KMS-11 (cell line): ENCODE results near the gene PHOSPHO2.

ENCODE experiments used
- H2AFZ ChIP-seq: fragments of 200-600 bp; sonication (generic); 2 replicates; pipeline ENCODE4 v1.6.1; 2016; ENCODE audit warnings: antibody characterized with exemption, mixed run types, low read depth
- H3K27ac ChIP-seq: fragments of 200-600 bp; sonication (generic); 2 replicates; pipeline ENCODE4 v1.6.1; 2016; ENCODE audit warnings: mild to moderate bottlenecking, mixed run types
- H3K27me3 ChIP-seq: fragments of 200-600 bp; sonication (generic); 2 replicates; pipeline ENCODE4 v1.6.1; 2017; ENCODE audit warnings: mild to moderate bottlenecking, low read depth, mixed run types, moderate library complexity; ENCODE audit not compliant: insufficient read depth
- H3K36me3 ChIP-seq: fragments of 200-600 bp; sonication (generic); 2 replicates; pipeline ENCODE4 v1.6.1; 2017; ENCODE audit warnings: mild to moderate bottlenecking, mixed run types; ENCODE audit not compliant: insufficient read depth
- H3K4me1 ChIP-seq: fragments of 200-600 bp; sonication (generic); 2 replicates; pipeline ENCODE4 v1.6.1; 2016; ENCODE audit warnings: mild to moderate bottlenecking, low read depth, mixed run types; ENCODE audit not compliant: poor library complexity, severe bottlenecking
- H3K4me2 ChIP-seq: fragments of 200-600 bp; sonication (generic); 2 replicates; pipeline ENCODE4 v1.7.0; 2016; ENCODE audit warnings: mild to moderate bottlenecking, mixed run types
- H3K4me3 ChIP-seq: fragments of 200-600 bp; sonication (generic); IDR thresholded peaks from 2 replicates; pipeline ENCODE4 v1.6.1; 2017; ENCODE audit warnings: low read depth, low read length, mixed read lengths; ENCODE audit not compliant: insufficient read depth
- H3K79me2 ChIP-seq: fragments of 200-600 bp; sonication (generic); 2 replicates; pipeline ENCODE4 v1.6.1; 2016; ENCODE audit warnings: low read depth, mixed run types; ENCODE audit not compliant: insufficient read depth
- H3K9ac ChIP-seq: fragments of 200-600 bp; sonication (generic); 2 replicates; pipeline ENCODE4 v1.6.1; 2016; ENCODE audit warnings: mild to moderate bottlenecking, mixed run types
- H4K20me1 ChIP-seq: fragments of 200-600 bp; sonication (generic); 2 replicates; pipeline ENCODE4 v1.6.1; 2016; ENCODE audit warnings: mild to moderate bottlenecking, mixed run types; ENCODE audit not compliant: insufficient read depth
- CTCF ChIP-seq: fragments of 200-600 bp; sonication (generic); conservative IDR thresholded peaks from 2 replicates; pipeline ENCODE4 v1.6.1; 2017; ENCODE audit warnings: low read depth, mild to moderate bottlenecking, antibody characterized with exemption, low read length, moderate library complexity, mixed read lengths

The PHOSPHO2 gene

DNA sequence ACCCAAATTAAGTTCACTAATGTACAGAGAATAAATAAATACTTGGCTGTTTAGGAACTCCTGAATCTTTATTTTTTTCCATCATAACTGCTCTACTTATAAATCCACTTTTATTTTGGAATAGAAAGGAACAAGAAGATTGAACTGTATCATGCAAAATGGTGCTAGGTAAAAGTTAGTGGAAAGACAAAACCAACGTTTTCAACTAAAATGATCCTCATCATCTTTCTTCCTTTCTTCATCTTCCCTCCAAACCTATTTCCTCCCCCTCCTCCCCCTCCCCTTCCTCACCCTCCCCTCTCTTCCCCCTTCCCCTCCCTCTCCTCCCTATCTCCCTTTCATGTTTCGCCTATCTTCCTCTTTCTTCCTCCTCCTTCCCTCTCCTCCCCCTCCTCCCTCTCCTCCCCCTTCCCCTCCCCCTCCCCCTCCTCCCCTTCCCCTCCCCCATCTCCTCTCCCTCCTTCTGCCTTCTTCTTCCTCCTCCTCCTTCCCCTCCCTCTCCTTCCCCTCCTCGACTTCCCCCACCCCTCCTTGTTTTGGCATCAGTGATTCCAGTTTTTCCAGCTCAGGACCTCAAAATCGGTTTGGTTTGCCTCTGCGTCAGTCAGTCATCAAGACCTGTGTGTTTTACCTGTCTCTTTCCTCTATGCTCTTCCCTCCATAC, 44.4 kb downstream of the PHOSPHO2 start:
- no peaks in the 10 kb centered on the region for H3K79me2 ChIP-seq
- no peak overlapping the region for H3K27ac ChIP-seq
- no peak overlapping the region for H3K4me2 ChIP-seq
- no peak for TF ChIP-seq CTCF
- no peak overlapping the region for H2AFZ ChIP-seq
- H3K36me3 ChIP-seq, result no peaks in the 10 kb centered on the region
- peaks cover 6% of the 10 kb centered on the region for H3K4me1 ChIP-seq
- no peak overlapping the region for H3K9ac ChIP-seq
- no peaks in the 10 kb centered on the region for H4K20me1 ChIP-seq
- H3K27me3 ChIP-seq, result peaks cover 3% of the 10 kb centered on the region; the same call in 1 of the 2 replicates
- H3K4me3 ChIP-seq, result no peak overlapping the region

DNA sequence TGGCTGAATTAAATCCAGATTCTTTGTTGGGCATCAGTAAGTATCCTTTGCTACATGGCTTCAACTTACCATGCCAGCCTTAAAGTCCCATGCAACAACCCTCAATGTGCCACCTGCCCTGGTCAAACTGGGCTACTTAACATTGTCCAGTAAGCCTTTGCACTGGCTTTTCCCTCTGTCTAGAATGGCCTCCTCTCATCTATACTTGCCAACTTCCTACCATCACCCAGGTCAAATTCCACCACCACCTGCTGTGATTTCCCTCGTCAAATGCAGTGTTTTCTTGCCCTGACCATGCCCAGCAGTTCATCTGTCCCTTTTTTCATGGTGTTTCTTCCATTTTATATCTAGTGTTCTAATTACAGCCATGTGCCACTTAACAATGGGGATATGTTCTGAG, 45.1 kb downstream of the PHOSPHO2 start:
- H3K27me3 ChIP-seq, result peaks cover 3% of the 10 kb centered on the region; the same call in 1 of the 2 replicates
- H3K36me3 ChIP-seq, result no peaks in the 10 kb centered on the region
- no peaks in the 10 kb centered on the region for H4K20me1 ChIP-seq
- no peaks in the 10 kb centered on the region for H3K79me2 ChIP-seq
- no peak overlapping the region for H3K27ac ChIP-seq
- no peak for TF ChIP-seq CTCF
- H3K9ac ChIP-seq, result no peak overlapping the region
- no peak overlapping the region for H3K4me2 ChIP-seq
- peaks cover 6% of the 10 kb centered on the region for H3K4me1 ChIP-seq
- no peak overlapping the region for H3K4me3 ChIP-seq
- H2AFZ ChIP-seq, result no peak overlapping the region

DNA sequence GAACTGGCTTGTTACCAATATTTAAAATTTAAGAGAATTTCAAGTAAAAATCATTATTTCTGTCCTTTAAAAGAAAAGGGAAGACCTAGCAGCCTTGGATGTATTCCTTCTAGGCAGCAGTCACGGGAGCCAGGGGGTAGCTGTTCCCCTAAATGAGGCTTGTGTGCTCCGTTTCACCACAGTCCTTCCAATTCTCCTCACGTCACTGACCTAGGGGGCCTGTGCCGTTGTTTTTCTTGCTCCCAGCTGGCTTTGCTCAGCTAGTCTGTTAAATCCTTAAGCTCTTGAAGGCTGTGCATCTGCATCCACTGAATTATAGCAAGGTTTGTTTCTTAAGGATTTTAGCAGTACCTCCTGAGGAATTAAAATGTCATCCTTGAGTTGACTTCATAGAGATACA, 49.3 kb downstream of the PHOSPHO2 start:
- no peak overlapping the region for H2AFZ ChIP-seq
- H4K20me1 ChIP-seq, result no peaks in the 10 kb centered on the region
- TF ChIP-seq CTCF, result no peak
- no peaks in the 10 kb centered on the region for H3K79me2 ChIP-seq
- H3K27me3 ChIP-seq, result no peaks in the 10 kb centered on the region
- no peak overlapping the region for H3K4me3 ChIP-seq
- no peaks in the 10 kb centered on the region for H3K36me3 ChIP-seq
- no peak overlapping the region for H3K9ac ChIP-seq
- H3K27ac ChIP-seq, result no peak overlapping the region
- no peaks in the 10 kb centered on the region for H3K4me1 ChIP-seq
- no peak overlapping the region for H3K4me2 ChIP-seq

- Histone ChIP-seq H3K36me3 (no peaks in the 10 kb centered on the region), H3K79me2 (no peaks in the 10 kb centered on the region)
Observed at GRCh38 chr2:169746240-169746639, 52.0 kb downstream of the PHOSPHO2 start.

More at GRCh38 chr2:169746240-169746639, 52.0 kb downstream of the PHOSPHO2 start:
- no peak for TF ChIP-seq CTCF
- no peak overlapping the region for H3K27ac ChIP-seq
- no peaks in the 10 kb centered on the region for H3K4me1 ChIP-seq
- H3K27me3 ChIP-seq, result no peaks in the 10 kb centered on the region
- H2AFZ ChIP-seq, result no peak overlapping the region
- no peak overlapping the region for H3K9ac ChIP-seq
- no peak overlapping the region for H3K4me2 ChIP-seq
- H3K4me3 ChIP-seq, result no peak overlapping the region
- no peaks in the 10 kb centered on the region for H4K20me1 ChIP-seq
